ENCODE data around the gene MAVS. TPM values are rescaled to one million over a fixed set of nuclear protein-coding genes. Genes with fewer than 3 reads are reported as not detected.

MAVS gene
- total RNA-seq, 1 experiment from 2014 or later: 24.2 TPM

GRCh38 chr20:3808544-3808943 is 38.1 kb upstream of the MAVS start:
- no peak overlapping the region for H3K56ac ChIP-seq (ENCODE audit: insufficient read length, low read depth, low read length)
- no peak overlapping the region for H3K4me2 ChIP-seq (ENCODE audit: insufficient read depth, insufficient read length, low read length)
- no peak overlapping the region for H3K4me3 Mint-ChIP-seq
- H3T11ph ChIP-seq (ENCODE audit: low read length): no peak overlapping the region
- peaks cover 9% of the 10 kb centered on the region for H3K27me3 Mint-ChIP-seq (ENCODE audit: low read depth)
- no peak overlapping the region for H4K5ac ChIP-seq (ENCODE audit: insufficient read length, low read depth, low read length)
- no peak overlapping the region for H4K91ac ChIP-seq (ENCODE audit: insufficient read length, low read depth, low read length)
- no peak overlapping the region for H2BK15ac ChIP-seq (ENCODE audit: low read depth, low read length)
- H2AK5ac ChIP-seq (ENCODE audit: insufficient read length, low read length): no peak overlapping the region
- no peak overlapping the region for H4K8ac ChIP-seq (replicated peaks; ENCODE audit: insufficient read length, low read depth, low read length)
- TF ChIP-seq, protein P1, sequence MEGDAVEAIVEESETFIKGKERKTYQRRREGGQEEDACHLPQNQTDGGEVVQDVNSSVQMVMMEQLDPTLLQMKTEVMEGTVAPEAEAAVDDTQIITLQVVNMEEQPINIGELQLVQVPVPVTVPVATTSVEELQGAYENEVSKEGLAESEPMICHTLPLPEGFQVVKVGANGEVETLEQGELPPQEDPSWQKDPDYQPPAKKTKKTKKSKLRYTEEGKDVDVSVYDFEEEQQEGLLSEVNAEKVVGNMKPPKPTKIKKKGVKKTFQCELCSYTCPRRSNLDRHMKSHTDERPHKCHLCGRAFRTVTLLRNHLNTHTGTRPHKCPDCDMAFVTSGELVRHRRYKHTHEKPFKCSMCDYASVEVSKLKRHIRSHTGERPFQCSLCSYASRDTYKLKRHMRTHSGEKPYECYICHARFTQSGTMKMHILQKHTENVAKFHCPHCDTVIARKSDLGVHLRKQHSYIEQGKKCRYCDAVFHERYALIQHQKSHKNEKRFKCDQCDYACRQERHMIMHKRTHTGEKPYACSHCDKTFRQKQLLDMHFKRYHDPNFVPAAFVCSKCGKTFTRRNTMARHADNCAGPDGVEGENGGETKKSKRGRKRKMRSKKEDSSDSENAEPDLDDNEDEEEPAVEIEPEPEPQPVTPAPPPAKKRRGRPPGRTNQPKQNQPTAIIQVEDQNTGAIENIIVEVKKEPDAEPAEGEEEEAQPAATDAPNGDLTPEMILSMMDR (conservative IDR thresholded peaks at IDR 0.05): no peak
- peaks cover 3% of the 10 kb centered on the region for H3K4me1 ChIP-seq (ENCODE audit: insufficient read depth, low read length)
- no peak overlapping the region for H3K14ac ChIP-seq (ENCODE audit: insufficient read depth, low read length)
- no peaks in the 10 kb centered on the region for H3K79me1 ChIP-seq (ENCODE audit: insufficient read depth, low read depth, low read length, poor library complexity, severe bottlenecking)
- no peak for DNase-seq
- H3K27ac ChIP-seq (ENCODE audit: insufficient read length, low read depth, low read length): no peak overlapping the region
- no peaks in the 10 kb centered on the region for H3K9me3 ChIP-seq (ENCODE audit: control insufficient read depth, low read depth, low read length)
- no peak overlapping the region for H2AFZ ChIP-seq (ENCODE audit: low read length)
- WGBS (ENCODE audit: extremely low coverage, insufficient read length, low lambda C conversion rate): no CpG with 5 or more reads among the region's 3 CpGs
- H2BK5ac ChIP-seq (ENCODE audit: insufficient read length, low read length): no peak overlapping the region
- H3K36me3 Mint-ChIP-seq (ENCODE audit: insufficient read depth in 1 of 3, low read depth in 3 of 3): peaks cover 11 to 26% (median 23%) of the 10 kb centered on the region in 3 experiments
- no peak overlapping the region for H2BK120ac ChIP-seq (ENCODE audit: low read depth, low read length, poor library complexity, severe bottlenecking)
- no peaks in the 10 kb centered on the region for H3K9me3 Mint-ChIP-seq
- no peak overlapping the region for H2BK20ac ChIP-seq (ENCODE audit: low read depth, low read length, poor library complexity, severe bottlenecking)
- no peaks in the 10 kb centered on the region for H3K23me2 ChIP-seq (ENCODE audit: insufficient read length, low read depth, low read length, poor library complexity, severe bottlenecking)
- H3K18ac ChIP-seq (ENCODE audit: insufficient read length, low read depth, low read length): no peak overlapping the region
- no peak overlapping the region for H3K27ac Mint-ChIP-seq
- H2BK12ac ChIP-seq (ENCODE audit: insufficient read length, low read depth, low read length): no peak overlapping the region
- no peak overlapping the region for H3K23ac ChIP-seq (ENCODE audit: insufficient read length, low read depth, low read length)
- H4K20me1 ChIP-seq (ENCODE audit: control insufficient read depth, insufficient read depth, insufficient read length): no peaks in the 10 kb centered on the region
- H3K79me2 ChIP-seq (ENCODE audit: insufficient read depth, low read length): no peaks in the 10 kb centered on the region
- no peak overlapping the region for H3K9ac ChIP-seq (ENCODE audit: extremely low read depth, insufficient read length, low read length)
- no peak overlapping the region for H3K4ac ChIP-seq (ENCODE audit: low read depth, low read length)
- no peaks in the 10 kb centered on the region for H3K27me3 ChIP-seq (ENCODE audit: insufficient read depth, low read length)
- peaks cover 16 to 28% of the 10 kb centered on the region in 2 experiments for H3K4me1 Mint-ChIP-seq
